CD14-positive monocyte (primary cell): ENCODE results near the gene CTDSPL2. TPM values are rescaled to one million over a fixed set of nuclear protein-coding genes. Genes with fewer than 3 reads are reported as not detected.
A peak's percentile ranks its signal among the peaks of the same experiment; 100 is the strongest.

Source experiments
- DNase-seq, 3 donors: peaks; one replicate each; pipeline ENCODE4 v3.0.0-alpha.2; 2011 to 2022
- H2AFZ ChIP-seq: 2 replicates; pipeline ENCODE4 v1.6.0; 2012; ENCODE audit warnings: mild to moderate bottlenecking, low read depth, low read length, inconsistent platforms; ENCODE audit not compliant: insufficient read depth, poor library complexity, severe bottlenecking
- H3K27ac ChIP-seq, 2 donors: 1 replicate in 1 of 2; 2 replicates in 1 of 2; pipeline ENCODE4 v1.5.1; 2012 to 2013; ENCODE audit warnings: low read length in 2 of 2, control low read depth in 1 of 2, inconsistent platforms in 1 of 2, low read depth in 1 of 2, mild to moderate bottlenecking in 1 of 2
- H3K27me3 ChIP-seq, 2 donors: one replicate each; pipeline versions ENCODE4 v1.6.0 to v1.6.1; 2011 to 2013; ENCODE audit warnings: low read length in 2 of 2; ENCODE audit not compliant: control insufficient read depth in 2 of 2, insufficient read depth in 2 of 2
- H3K36me3 ChIP-seq, 2 donors: replicated peaks in 1 of 2; 1 replicate in 1 of 2; 2 replicates in 1 of 2; pipeline versions ENCODE4 v1.5.1 to v1.6.1; 2012 to 2013; ENCODE audit warnings: low read length in 2 of 2, control low read depth in 1 of 2, inconsistent platforms in 1 of 2, mild to moderate bottlenecking in 1 of 2; ENCODE audit not compliant: insufficient read depth in 2 of 2, control insufficient read depth in 1 of 2
- H3K4me1 ChIP-seq, 2 donors: 1 replicate in 1 of 2; 2 replicates in 1 of 2; pipeline versions ENCODE4 v1.5.1 to v1.6.1; 2012 to 2013; ENCODE audit warnings: low read length in 2 of 2, control low read depth in 1 of 2, inconsistent platforms in 1 of 2, mild to moderate bottlenecking in 1 of 2, moderate library complexity in 1 of 2; ENCODE audit not compliant: insufficient read depth in 2 of 2, control insufficient read depth in 1 of 2
- H3K4me2 ChIP-seq: replicated peaks from 2 replicates; pipeline ENCODE3; 2012; ENCODE audit warnings: low read length, moderate library complexity, mild to moderate bottlenecking; ENCODE audit not compliant: poor library complexity, severe bottlenecking; ENCODE audit errors: extremely low read depth
- H3K4me3 ChIP-seq, 3 experiments: fragments of 200-600 bp in 1 of 3; sonication (generic) in 1 of 3; replicated peaks in 1 of 3; 1 replicate in 2 of 3; 2 replicates in 1 of 3; pipeline ENCODE4 v1.5.1; 2011 to 2013; ENCODE audit warnings: low read length in 3 of 3, mild to moderate bottlenecking in 3 of 3, control low read depth in 2 of 3, low read depth in 2 of 3, inconsistent platforms in 1 of 3, moderate library complexity in 1 of 3
- H3K79me2 ChIP-seq: 2 replicates; pipeline ENCODE4 v1.6.0; 2012; ENCODE audit warnings: mild to moderate bottlenecking, control low read depth, inconsistent platforms, low read length, moderate library complexity; ENCODE audit not compliant: insufficient read depth
- H3K9ac ChIP-seq: 2 replicates; pipeline ENCODE4 v1.6.0; 2017; ENCODE audit warnings: low read length, mild to moderate bottlenecking; ENCODE audit not compliant: insufficient read depth, poor library complexity, severe bottlenecking
- H3K9me3 ChIP-seq, 2 donors: replicated peaks in 1 of 2; 1 replicate in 1 of 2; 2 replicates in 1 of 2; pipeline versions ENCODE4 v1.5.1 to v1.6.1; 2012 to 2013; ENCODE audit warnings: low read length in 2 of 2, control low read depth in 1 of 2; ENCODE audit not compliant: control insufficient read depth in 1 of 2, insufficient read depth in 1 of 2
- H4K20me1 ChIP-seq: 2 replicates; pipeline ENCODE4 v1.6.0; 2012; ENCODE audit warnings: mild to moderate bottlenecking, low read length, control low read depth, moderate library complexity; ENCODE audit not compliant: insufficient read depth
- H3K27ac Mint-ChIP-seq, 7 donors: one replicate each; pipeline ENCODE4 v1.8.0; 2020; ENCODE audit warnings: mild to moderate bottlenecking in 7 of 7, mixed read lengths in 7 of 7, moderate library complexity in 6 of 7, inconsistent platforms in 2 of 7
- H3K27me3 Mint-ChIP-seq, 3 donors: one replicate each; pipeline ENCODE4 v1.8.0; 2021 to 2022; ENCODE audit warnings: low read depth in 3 of 3, mild to moderate bottlenecking in 3 of 3, mixed read lengths in 3 of 3, moderate library complexity in 3 of 3, inconsistent platforms in 1 of 3
- H3K36me3 Mint-ChIP-seq, 2 donors: one replicate each; pipeline ENCODE4 v1.8.0; 2020; ENCODE audit warnings: mixed read lengths in 2 of 2, inconsistent platforms in 1 of 2, mild to moderate bottlenecking in 1 of 2
- H3K4me1 Mint-ChIP-seq: one replicate; pipeline ENCODE4 v1.8.0; 2020; ENCODE audit warnings: mild to moderate bottlenecking, mixed read lengths
- H3K4me3 Mint-ChIP-seq, 2 donors: one replicate each; pipeline ENCODE4 v1.8.0; 2020; ENCODE audit warnings: mild to moderate bottlenecking in 2 of 2, mixed read lengths in 2 of 2, moderate library complexity in 1 of 2
- H3K9me3 Mint-ChIP-seq, 7 donors: one replicate each; pipeline ENCODE4 v1.8.0; 2020 to 2022; ENCODE audit warnings: mixed read lengths in 7 of 7, mild to moderate bottlenecking in 6 of 7, moderate library complexity in 6 of 7, inconsistent platforms in 2 of 7
- WGBS: methylation state at CpG from one replicate; pipeline ENCODE4 v1.1.5; 2013; ENCODE audit warnings: missing lambda C conversion rate; ENCODE audit not compliant: insufficient coverage; 5-methylcytosine and 5-hydroxymethylcytosine counted together
- intact Hi-C, 2 donors: fragments of 100-400 bp; cut with micrococcal nuclease; formaldehyde crosslinking; loops; one replicate each; pipeline versions ENCODE4 v1.15.0 to v1.15.1; 2023
- polyA plus RNA-seq, 3 donors: library from polyadenylated mRNA; depleted of rRNA in 1 of 3; unstranded in 2 of 3; stranded (reverse) in 1 of 3; fragments of 300-500 nt in 2 of 3; fragments of >200 nt in 1 of 3; fragmentation: Illumina TruSeq in 2 of 3; gene quantifications; 1 replicate in 2 of 3; 2 replicates in 1 of 3; pipeline ENCODE4 v1.2.3, GENCODE V29; 2012 to 2021
- TF ChIP-seq, protein P1 (sequence below): fragments of 200-600 bp; IDR thresholded peaks from one replicate; pipeline ENCODE4 v1.8.0; 2022; ENCODE audit warnings: antibody characterized with exemption, mild to moderate bottlenecking

Gene CTDSPL2
- polyA plus RNA-seq, 3 donors: 18.1 to 31.4 (median 24.5) TPM

DNA sequence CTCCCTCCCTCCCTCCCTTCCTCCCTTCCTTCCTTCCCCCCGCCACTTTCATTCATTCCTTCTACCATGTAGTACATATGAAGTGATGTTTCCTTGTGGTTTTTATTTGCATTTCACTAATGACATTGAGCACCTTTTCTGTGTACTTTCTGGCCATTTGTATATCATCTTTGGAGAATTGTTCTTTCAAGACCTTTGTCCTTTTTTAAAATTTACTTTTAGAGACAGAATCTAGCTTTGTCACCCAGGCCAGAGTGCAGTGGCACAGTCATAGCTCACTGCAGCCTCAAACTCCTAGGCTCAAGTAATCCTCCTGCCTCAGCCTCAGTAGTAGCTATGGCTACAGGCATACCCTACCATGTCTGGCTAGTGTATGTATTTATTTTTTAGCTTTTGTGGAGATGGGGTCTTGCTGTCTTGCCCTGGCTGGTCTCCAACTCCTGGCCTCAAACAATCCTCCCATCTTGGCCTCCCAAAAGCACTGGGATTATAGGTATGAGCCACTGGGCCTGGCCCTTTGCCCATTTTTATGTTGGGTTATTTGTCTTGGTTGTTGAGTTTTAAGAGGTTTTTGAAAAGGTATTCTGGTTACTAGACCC lies 42.0 kb upstream of the CTDSPL2 start:
- intact Hi-C loops: loop anchor here in 1 of 2 donors (10.0 kb wide), 1 partner anchor 101 kb away; the partner anchor contains the start of gene GOLM2
- TF ChIP-seq, protein P1, sequence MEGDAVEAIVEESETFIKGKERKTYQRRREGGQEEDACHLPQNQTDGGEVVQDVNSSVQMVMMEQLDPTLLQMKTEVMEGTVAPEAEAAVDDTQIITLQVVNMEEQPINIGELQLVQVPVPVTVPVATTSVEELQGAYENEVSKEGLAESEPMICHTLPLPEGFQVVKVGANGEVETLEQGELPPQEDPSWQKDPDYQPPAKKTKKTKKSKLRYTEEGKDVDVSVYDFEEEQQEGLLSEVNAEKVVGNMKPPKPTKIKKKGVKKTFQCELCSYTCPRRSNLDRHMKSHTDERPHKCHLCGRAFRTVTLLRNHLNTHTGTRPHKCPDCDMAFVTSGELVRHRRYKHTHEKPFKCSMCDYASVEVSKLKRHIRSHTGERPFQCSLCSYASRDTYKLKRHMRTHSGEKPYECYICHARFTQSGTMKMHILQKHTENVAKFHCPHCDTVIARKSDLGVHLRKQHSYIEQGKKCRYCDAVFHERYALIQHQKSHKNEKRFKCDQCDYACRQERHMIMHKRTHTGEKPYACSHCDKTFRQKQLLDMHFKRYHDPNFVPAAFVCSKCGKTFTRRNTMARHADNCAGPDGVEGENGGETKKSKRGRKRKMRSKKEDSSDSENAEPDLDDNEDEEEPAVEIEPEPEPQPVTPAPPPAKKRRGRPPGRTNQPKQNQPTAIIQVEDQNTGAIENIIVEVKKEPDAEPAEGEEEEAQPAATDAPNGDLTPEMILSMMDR: no peak
- Mint-ChIP-seq H3K4me1 (peaks cover 20% of the 10 kb centered on the region), H3K36me3 (peaks cover 20 to 34% of the 10 kb centered on the region in 2 donors), H3K4me3 (no peak overlapping the region), H3K9me3 (no peaks in the 10 kb centered on the region), H3K27ac (peak overlapping the region in 2 of 7 donors; percentile 21 to 56), H3K27me3 (peaks cover 0 to 3% (median 1%) of the 10 kb centered on the region in 3 donors)
- Histone ChIP-seq H3K27me3 (no peaks in the 10 kb centered on the region), H3K4me1 (peaks cover 11 to 15% of the 10 kb centered on the region in 2 donors), H2AFZ (no peak overlapping the region), H3K4me2 (no peak overlapping the region), H4K20me1 (no peaks in the 10 kb centered on the region), H3K4me3 (no peak overlapping the region), H3K9ac (no peak overlapping the region), H3K79me2 (no peaks in the 10 kb centered on the region), H3K36me3 (peaks cover 0 to 13% of the 10 kb centered on the region in 2 donors), H3K27ac (peak overlapping the region in 1 of 2 donors; percentile 57), H3K9me3 (no peaks in the 10 kb centered on the region)
- WGBS: no CpG with 5 or more reads among the region's 1 CpG
- no peak for DNase-seq

DNA sequence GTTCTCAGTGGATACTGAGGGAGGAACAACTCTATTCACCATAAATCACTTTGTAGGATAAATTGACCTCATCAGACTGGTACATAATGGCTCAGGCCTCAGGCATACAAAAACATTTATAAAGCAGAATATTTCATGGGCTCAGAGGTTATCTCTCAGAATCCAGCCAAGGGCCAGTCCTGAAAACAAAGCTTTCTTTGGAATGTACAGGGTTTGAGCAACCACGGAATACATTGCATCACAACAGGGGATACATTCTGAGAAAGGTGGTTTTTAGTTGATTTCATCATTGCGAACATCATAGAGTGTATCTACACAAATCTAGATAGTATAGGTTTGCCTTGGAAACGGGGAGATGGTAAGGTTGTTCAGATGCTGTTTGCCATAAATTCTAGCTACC lies 33.4 kb upstream of the CTDSPL2 start:
- WGBS: no CpG with 5 or more reads among the region's 3 CpGs

More for the DNA sequence above, 33.4 kb upstream of the CTDSPL2 start:
- H3K4me1 ChIP-seq: no peaks in the 10 kb centered on the region
- no peaks in the 10 kb centered on the region for H3K9me3 ChIP-seq
- no peaks in the 10 kb centered on the region for H3K4me1 Mint-ChIP-seq
- H3K27ac ChIP-seq: no peak overlapping the region
- peaks cover 0 to 4% of the 10 kb centered on the region in 2 donors for H3K36me3 ChIP-seq
- TF ChIP-seq, protein P1: no peak
- peaks cover 10 to 21% of the 10 kb centered on the region in 2 donors for H3K36me3 Mint-ChIP-seq
- no peak overlapping the region for H3K4me3 Mint-ChIP-seq
- H3K9ac ChIP-seq: no peak overlapping the region
- H3K27ac Mint-ChIP-seq: no peak overlapping the region
- H3K79me2 ChIP-seq: no peaks in the 10 kb centered on the region
- H3K4me2 ChIP-seq: no peak overlapping the region
- no peak overlapping the region for H2AFZ ChIP-seq
- H3K27me3 ChIP-seq: no peaks in the 10 kb centered on the region
- no peaks in the 10 kb centered on the region for H3K27me3 Mint-ChIP-seq
- H3K4me3 ChIP-seq: no peak overlapping the region
- intact Hi-C loops: no loop called here
- H3K9me3 Mint-ChIP-seq: no peaks in the 10 kb centered on the region
- H4K20me1 ChIP-seq: no peaks in the 10 kb centered on the region
- no peak for DNase-seq
